HCT116 (cell line): ENCODE measurements around the gene TARS3. TPM values are rescaled to one million over a fixed set of nuclear protein-coding genes. Genes with fewer than 3 reads are reported as not detected.

ENCODE experiments used
- ATAC-seq: fragments of 200-7000 bp; cut with Tn5 transposase; 2 replicates; pipeline ENCODE4 v1.9.1; 2020; ENCODE audit warnings: mild to moderate bottlenecking, moderate library complexity
- BruUV-seq: library from RNA; stranded (reverse); fragments of 400-500 nt; replicated peaks from 2 replicates; lab custom pipeline; 2021; lab: Mats Ljungman, UMichigan
- CTCF ChIA-PET: fragments of 300-600 bp; sonication (Branson Sonifier 250); formaldehyde crosslinking; loops from one replicate; lab custom pipeline; 2021; ENCODE audit warnings: antibody characterized with exemption; lab: Charles Lee
- POLR2A ChIA-PET: fragments of 300-600, 350-600 bp; sonication (Branson Sonifier 250); formaldehyde crosslinking; loops from one replicate; lab custom pipeline; 2021; ENCODE audit warnings: antibody characterized with exemption; lab: Charles Lee
- RAD21 ChIA-PET, 2 experiments: fragments of 300-600 bp; sonication (Branson Sonifier 250); formaldehyde crosslinking; loops; one replicate each; lab custom pipeline; 2023; ENCODE audit warnings: low total read pairs in 2 of 2; ENCODE audit not compliant: uncharacterized antibody in 2 of 2, unreplicated experiment in 2 of 2, low non-redundant PET in 1 of 2; lab: Charles Lee
- DNase-seq: peaks from one replicate; pipeline ENCODE4 v3.0.0-alpha.2; 2010; ENCODE audit warnings: low read depth, low spot score
- H2AFZ ChIP-seq: fragments of 200-600 bp; shearing (Covaris generic), sonication (generic); 2 replicates; pipeline ENCODE4 v1.6.1; 2017; ENCODE audit warnings: low read depth, mixed run types, mixed read lengths, antibody characterized with exemption, low read length; ENCODE audit not compliant: poor library complexity, severe bottlenecking
- H3K27ac ChIP-seq: 2 replicates; pipeline ENCODE4 v1.5.1; 2012; ENCODE audit warnings: low read depth, low read length
- H3K27me3 ChIP-seq: fragments of 200-600 bp; sonication (generic); 2 replicates; pipeline ENCODE4 v1.6.1; 2016; ENCODE audit warnings: mixed run types, low read length, mixed read lengths; ENCODE audit not compliant: insufficient read depth
- H3K36me3 ChIP-seq, 2 experiments: fragments of 200-500 bp in 1 of 2; fragments of 200-600 bp in 1 of 2; sonication (Bioruptor generic) in 1 of 2; sonication (generic) in 1 of 2; 2 replicates each; pipeline versions ENCODE4 v1.5.1 to v1.6.1; 2014 to 2016; ENCODE audit warnings: low read length in 2 of 2, inconsistent platforms in 1 of 2, mixed read lengths in 1 of 2, mixed run types in 1 of 2; ENCODE audit not compliant: insufficient read depth in 2 of 2, control insufficient read depth in 1 of 2
- H3K4me1 ChIP-seq, 2 experiments: fragments of 200-600 bp in 1 of 2; sonication (generic) in 1 of 2; 2 replicates each; pipeline versions ENCODE4 v1.5.1 to v1.6.1; 2012 to 2017; ENCODE audit warnings: low read length in 2 of 2, inconsistent platforms in 1 of 2, mild to moderate bottlenecking in 1 of 2, mixed read lengths in 1 of 2, mixed run types in 1 of 2, moderate library complexity in 1 of 2; ENCODE audit not compliant: insufficient read depth in 2 of 2, control insufficient read depth in 1 of 2
- H3K4me2 ChIP-seq: fragments of 200-600 bp; sonication (generic); 2 replicates; pipeline ENCODE4 v1.6.1; 2017; ENCODE audit warnings: mixed run types, low read length, mixed read lengths
- H3K4me3 ChIP-seq, 2 experiments: fragments of 200-600 bp in 1 of 2; sonication (generic) in 1 of 2; replicated peaks in 1 of 2; 2 replicates each; pipeline ENCODE4 v1.5.1; 2011 to 2016; ENCODE audit warnings: low read length in 2 of 2, control low read depth in 1 of 2, low read depth in 1 of 2, mild to moderate bottlenecking in 1 of 2, mixed read lengths in 1 of 2, mixed run types in 1 of 2
- H3K79me2 ChIP-seq: fragments of 200-600 bp; sonication (generic); 2 replicates; pipeline ENCODE4 v1.6.1; 2017; ENCODE audit warnings: mild to moderate bottlenecking, mixed run types, low read length, moderate library complexity, mixed read lengths; ENCODE audit not compliant: insufficient read depth
- H3K9ac ChIP-seq: fragments of 200-600 bp; sonication (generic); 2 replicates; pipeline ENCODE4 v1.6.1; 2016; ENCODE audit warnings: low read length, mixed read lengths
- H3K9me2 ChIP-seq: fragments of 200-600 bp; sonication (generic), shearing (Covaris generic); 2 replicates; pipeline ENCODE4 v1.6.1; 2017; ENCODE audit warnings: mixed run types, mild to moderate bottlenecking, moderate library complexity; ENCODE audit not compliant: insufficient read depth
- H3K9me3 ChIP-seq, 2 experiments: fragments of 200-500 bp in 1 of 2; fragments of 200-600 bp in 1 of 2; sonication (Bioruptor generic) in 1 of 2; sonication (generic) in 1 of 2; 2 replicates each; pipeline ENCODE4 v1.6.1; 2014 to 2017; ENCODE audit warnings: low read length in 2 of 2, mixed read lengths in 2 of 2, inconsistent platforms in 1 of 2, low read depth in 1 of 2, mild to moderate bottlenecking in 1 of 2, mixed run types in 1 of 2, moderate library complexity in 1 of 2; ENCODE audit not compliant: control insufficient read depth in 1 of 2, insufficient read depth in 1 of 2
- H4K20me1 ChIP-seq: fragments of 200-600 bp; sonication (generic), shearing (Covaris generic); 2 replicates; pipeline ENCODE4 v1.6.1; 2017; ENCODE audit warnings: mixed run types, mild to moderate bottlenecking, moderate library complexity; ENCODE audit not compliant: insufficient read depth
- CEBPB ChIP-seq: IDR thresholded peaks from 2 replicates; pipeline ENCODE4 v1.6.1; 2012; ENCODE audit warnings: low read depth
- EGR1 ChIP-seq: IDR thresholded peaks from 2 replicates; pipeline ENCODE4 v1.6.1; 2012; ENCODE audit warnings: low read depth
- ELF1 ChIP-seq: IDR thresholded peaks from 2 replicates; pipeline ENCODE4 v1.6.1; 2012; ENCODE audit warnings: low read depth, borderline replicate concordance
- JUND ChIP-seq: IDR thresholded peaks from 2 replicates; pipeline ENCODE4 v1.6.1; 2012
- POLR2A ChIP-seq: IDR thresholded peaks from 2 replicates; pipeline ENCODE4 v1.7.0; 2011; ENCODE audit warnings: borderline replicate concordance; ENCODE audit not compliant: insufficient read depth, insufficient read length; ENCODE audit errors: extremely low read depth
- POLR2AphosphoS5 ChIP-seq: IDR thresholded peaks from 2 replicates; pipeline ENCODE4 v1.6.1; 2011; ENCODE audit warnings: mild to moderate bottlenecking, low read depth, low read length, moderate library complexity
- SIN3A ChIP-seq: IDR thresholded peaks from 2 replicates; pipeline ENCODE4 v1.6.1; 2012; ENCODE audit warnings: low read depth
- YY1 ChIP-seq: IDR thresholded peaks from 2 replicates; pipeline ENCODE4 v1.6.1; 2011; ENCODE audit warnings: low read length, low read depth, moderate library complexity, mild to moderate bottlenecking; ENCODE audit not compliant: insufficient replicate concordance; ENCODE audit errors: extremely low read depth
- ZFX ChIP-seq: fragments of 450-650 bp; IDR thresholded peaks from 2 replicates; pipeline ENCODE4 v1.6.1; 2017
- intact Hi-C: fragments of 100-400 bp; cut with micrococcal nuclease; formaldehyde crosslinking; loops from 2 replicates; pipeline ENCODE4 v1.10.0; 2022
- total RNA-seq: library from RNA; stranded (reverse); gene quantifications from one replicate; pipeline ENCODE4 v1.2.1, GENCODE V29; 2021; ENCODE audit not compliant: unreplicated experiment
- TF ChIP-seq, protein P1 (sequence below): IDR thresholded peaks from 2 replicates; pipeline ENCODE4 v1.6.1; 2012
- TF ChIP-seq, protein P2 (sequence below): IDR thresholded peaks from 2 replicates; pipeline ENCODE4 v1.6.1; 2012
- TF ChIP-seq, protein P3 (sequence below): IDR thresholded peaks from 2 replicates; pipeline ENCODE4 v1.6.1; 2011; ENCODE audit warnings: mild to moderate bottlenecking, low read length, moderate library complexity; ENCODE audit not compliant: insufficient replicate concordance; ENCODE audit errors: extremely low read depth

The TARS3 gene
- total RNA-seq, 1 experiment from 2014 or later, result 11.1 TPM

DNA sequence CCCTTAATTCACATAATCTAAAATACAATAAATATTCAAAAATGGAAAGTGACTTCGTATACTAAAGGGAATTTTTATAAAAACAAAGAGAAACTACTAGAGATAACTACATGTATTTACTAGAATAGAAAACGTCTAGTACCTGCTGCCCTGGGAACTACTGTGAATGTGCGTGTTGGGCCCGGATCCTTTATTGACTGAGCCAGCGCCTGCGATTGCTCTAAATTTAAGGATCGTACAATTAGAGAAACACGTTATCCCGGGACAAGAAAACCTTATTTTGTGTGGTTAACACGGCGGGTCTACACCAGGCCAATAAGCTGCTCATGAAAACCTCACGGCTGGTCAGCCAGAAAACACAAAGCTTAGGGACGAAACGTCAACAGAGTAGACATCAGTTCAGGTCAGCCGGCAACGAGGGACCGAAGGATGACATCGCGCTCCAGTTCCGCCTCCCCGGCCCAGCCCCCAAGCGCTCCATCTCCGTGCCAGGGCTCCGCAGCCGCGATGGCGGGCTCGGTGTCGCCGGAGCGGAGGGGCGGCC, 72.6 kb downstream of the TARS3 start (continued):
- TF ChIP-seq JUND (no peak), POLR2A (no peak), EGR1 (no peak)
- TF ChIP-seq, protein P1, sequence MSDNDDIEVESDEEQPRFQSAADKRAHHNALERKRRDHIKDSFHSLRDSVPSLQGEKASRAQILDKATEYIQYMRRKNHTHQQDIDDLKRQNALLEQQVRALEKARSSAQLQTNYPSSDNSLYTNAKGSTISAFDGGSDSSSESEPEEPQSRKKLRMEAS, result no peak
- TF ChIP-seq, protein P2, sequence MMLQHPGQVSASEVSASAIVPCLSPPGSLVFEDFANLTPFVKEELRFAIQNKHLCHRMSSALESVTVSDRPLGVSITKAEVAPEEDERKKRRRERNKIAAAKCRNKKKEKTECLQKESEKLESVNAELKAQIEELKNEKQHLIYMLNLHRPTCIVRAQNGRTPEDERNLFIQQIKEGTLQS, result no peak
- TF ChIP-seq, protein P3, sequence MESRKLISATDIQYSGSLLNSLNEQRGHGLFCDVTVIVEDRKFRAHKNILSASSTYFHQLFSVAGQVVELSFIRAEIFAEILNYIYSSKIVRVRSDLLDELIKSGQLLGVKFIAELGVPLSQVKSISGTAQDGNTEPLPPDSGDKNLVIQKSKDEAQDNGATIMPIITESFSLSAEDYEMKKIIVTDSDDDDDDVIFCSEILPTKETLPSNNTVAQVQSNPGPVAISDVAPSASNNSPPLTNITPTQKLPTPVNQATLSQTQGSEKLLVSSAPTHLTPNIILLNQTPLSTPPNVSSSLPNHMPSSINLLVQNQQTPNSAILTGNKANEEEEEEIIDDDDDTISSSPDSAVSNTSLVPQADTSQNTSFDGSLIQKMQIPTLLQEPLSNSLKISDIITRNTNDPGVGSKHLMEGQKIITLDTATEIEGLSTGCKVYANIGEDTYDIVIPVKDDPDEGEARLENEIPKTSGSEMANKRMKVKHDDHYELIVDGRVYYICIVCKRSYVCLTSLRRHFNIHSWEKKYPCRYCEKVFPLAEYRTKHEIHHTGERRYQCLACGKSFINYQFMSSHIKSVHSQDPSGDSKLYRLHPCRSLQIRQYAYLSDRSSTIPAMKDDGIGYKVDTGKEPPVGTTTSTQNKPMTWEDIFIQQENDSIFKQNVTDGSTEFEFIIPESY, result no peak

DNA sequence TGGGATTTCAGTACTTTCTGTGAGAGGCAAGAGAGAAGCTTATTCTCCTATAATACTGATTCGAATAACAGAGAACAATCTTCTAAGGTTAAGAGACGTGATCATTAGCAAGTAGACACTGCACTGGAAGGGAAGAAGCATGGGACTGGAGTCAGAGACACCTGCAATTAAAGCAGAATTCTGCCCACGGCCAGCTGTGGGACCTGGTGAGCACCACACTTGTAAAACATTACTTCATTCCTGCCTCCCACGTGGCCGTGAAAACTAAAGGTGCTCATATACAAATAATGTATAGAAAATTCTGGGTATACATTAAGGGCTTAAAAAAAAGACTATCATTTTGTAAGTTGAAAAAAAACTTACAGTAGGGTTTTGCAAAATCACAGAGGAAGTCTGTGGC, 74.1 kb downstream of the TARS3 start:
- no peak overlapping the region for H3K27ac ChIP-seq
- H3K9ac ChIP-seq, result no peak overlapping the region
- no peak overlapping the region for H2AFZ ChIP-seq
- H3K79me2 ChIP-seq, result peaks cover 59% of the 10 kb centered on the region
- RAD21 ChIA-PET, result no interaction called here
- POLR2A ChIA-PET, result no interaction called here
- no peaks in the 10 kb centered on the region for H3K9me2 ChIP-seq
- no peaks in the 10 kb centered on the region for H3K9me3 ChIP-seq
- BruUV-seq, result no TSS peak
- TF ChIP-seq SIN3A (no peak), POLR2AphosphoS5 (no peak), ELF1 (no peak), YY1 (no peak), POLR2A (no peak), ZFX (no peak), JUND (no peak), EGR1 (no peak), CEBPB (no peak)
- TF ChIP-seq, protein P2, result no peak
- DNase-seq, result no peak
- H4K20me1 ChIP-seq, result no peaks in the 10 kb centered on the region
- peaks cover 25% of the 10 kb centered on the region in 2 experiments; a peak in 3 of 4 replicates for H3K36me3 ChIP-seq
- ATAC-seq, result no peak
- peaks cover 6 to 18% of the 10 kb centered on the region in 2 experiments; a peak in 2 of 4 replicates for H3K4me1 ChIP-seq
- no peak overlapping the region for H3K4me3 ChIP-seq
- CTCF ChIA-PET, result interaction anchor here (1.6 kb wide), 1 partner anchor 361 kb away, joined by 7 read pairs; no protein-coding TSS in a partner anchor
- intact Hi-C loops, result loop anchor here (2.0 kb wide), 1 partner anchor 349 kb away; no protein-coding TSS in a partner anchor
- H3K27me3 ChIP-seq, result no peaks in the 10 kb centered on the region
- peak overlapping the region; percentile 86; the same call in 1 of the 2 replicates for H3K4me2 ChIP-seq
